Keratinocyte (primary cell): Measurements from ENCODE around the gene SEC24A.
"Not testable (repeated sequence)": the region's sequence is repeated elsewhere in the genome, so short reads cannot be mapped to it uniquely, and the experiment has no call there.

Source experiments
- EZH2 ChIP-seq: IDR thresholded peaks from one replicate; pipeline ENCODE4 v1.6.1; 2012; ENCODE audit warnings: inconsistent platforms, mild to moderate bottlenecking, low read length, moderate library complexity
- TF ChIP-seq, protein P1 (sequence below), 3 experiments: IDR thresholded peaks in 1 of 3; conservative IDR thresholded peaks in 1 of 3; optimal IDR thresholded peaks in 1 of 3; 2 replicates in 2 of 3; 3 replicates in 1 of 3; pipeline versions ENCODE3 to v1.5.1; 2011; ENCODE audit warnings: low read length in 3 of 3, mild to moderate bottlenecking in 3 of 3, moderate library complexity in 2 of 3, control low read depth in 1 of 3, inconsistent platforms in 1 of 3; ENCODE audit not compliant: insufficient read depth in 2 of 3; ENCODE audit errors: extremely low read depth in 1 of 3

DNA sequence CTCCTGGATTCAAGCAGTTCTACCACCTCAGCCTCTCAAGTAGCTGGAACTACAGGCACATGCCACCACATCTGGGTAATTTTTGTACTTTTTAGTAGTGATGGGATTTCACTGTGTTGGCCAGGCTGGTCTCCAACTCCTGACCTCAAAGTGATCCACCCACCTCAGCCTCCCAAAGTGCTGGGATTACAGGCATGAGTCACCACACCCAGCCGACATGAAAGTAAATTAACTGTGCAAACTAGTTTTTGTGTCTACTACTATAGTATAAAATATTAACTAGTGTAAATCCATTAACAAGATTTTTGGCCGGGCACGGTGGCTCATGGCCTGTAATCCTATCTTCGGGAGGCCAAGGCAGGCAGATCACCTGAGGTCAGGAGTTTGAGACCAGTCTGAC lies 25.0 kb downstream of the SEC24A start:
- not testable (repeated sequence) for TF ChIP-seq EZH2
- TF ChIP-seq, protein P1, sequence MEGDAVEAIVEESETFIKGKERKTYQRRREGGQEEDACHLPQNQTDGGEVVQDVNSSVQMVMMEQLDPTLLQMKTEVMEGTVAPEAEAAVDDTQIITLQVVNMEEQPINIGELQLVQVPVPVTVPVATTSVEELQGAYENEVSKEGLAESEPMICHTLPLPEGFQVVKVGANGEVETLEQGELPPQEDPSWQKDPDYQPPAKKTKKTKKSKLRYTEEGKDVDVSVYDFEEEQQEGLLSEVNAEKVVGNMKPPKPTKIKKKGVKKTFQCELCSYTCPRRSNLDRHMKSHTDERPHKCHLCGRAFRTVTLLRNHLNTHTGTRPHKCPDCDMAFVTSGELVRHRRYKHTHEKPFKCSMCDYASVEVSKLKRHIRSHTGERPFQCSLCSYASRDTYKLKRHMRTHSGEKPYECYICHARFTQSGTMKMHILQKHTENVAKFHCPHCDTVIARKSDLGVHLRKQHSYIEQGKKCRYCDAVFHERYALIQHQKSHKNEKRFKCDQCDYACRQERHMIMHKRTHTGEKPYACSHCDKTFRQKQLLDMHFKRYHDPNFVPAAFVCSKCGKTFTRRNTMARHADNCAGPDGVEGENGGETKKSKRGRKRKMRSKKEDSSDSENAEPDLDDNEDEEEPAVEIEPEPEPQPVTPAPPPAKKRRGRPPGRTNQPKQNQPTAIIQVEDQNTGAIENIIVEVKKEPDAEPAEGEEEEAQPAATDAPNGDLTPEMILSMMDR (optimal IDR thresholded peaks at IDR 0.05 in 1 of 3, IDR thresholded peaks at IDR 0.05 in 1 of 3, conservative IDR thresholded peaks at IDR 0.05 in 1 of 3; ENCODE audit: extremely low read depth in 1 of 3, insufficient read depth in 2 of 3, low read length in 3 of 3): not testable (repeated sequence)
